Fibroblast of lung (primary cell): ENCODE measurements around the gene DMWD. TPM values are rescaled to one million over a fixed set of nuclear protein-coding genes. Genes with fewer than 3 reads are reported as not detected.

ENCODE experiments used
- DNase-seq, 2 donors: peaks; one replicate each; pipeline versions ENCODE4 v3.0.0 to v3.0.0-alpha.2; 2010; ENCODE audit warnings: low read depth in 2 of 2
- H2AFZ ChIP-seq: 2 replicates; pipeline ENCODE4 v1.5.1; 2012; ENCODE audit warnings: low read length, control low read depth, inconsistent platforms
- H3K27ac ChIP-seq: 2 replicates; pipeline ENCODE4 v1.5.1; 2011; ENCODE audit warnings: low read length, control low read depth; ENCODE audit not compliant: insufficient read depth
- H3K27me3 ChIP-seq: 2 replicates; pipeline ENCODE4 v1.5.1; 2011; ENCODE audit warnings: mild to moderate bottlenecking, low read length; ENCODE audit not compliant: control insufficient read depth, insufficient read depth
- H3K36me3 ChIP-seq: 2 replicates; pipeline ENCODE4 v1.5.1; 2011; ENCODE audit warnings: low read length; ENCODE audit not compliant: control insufficient read depth, insufficient read depth
- H3K4me1 ChIP-seq: 2 replicates; pipeline ENCODE4 v1.5.1; 2011; ENCODE audit warnings: low read length; ENCODE audit not compliant: control insufficient read depth, insufficient read depth; ENCODE audit errors: extremely low read depth
- H3K4me2 ChIP-seq: 2 replicates; pipeline ENCODE4 v1.5.1; 2011; ENCODE audit warnings: low read length, control low read depth; ENCODE audit not compliant: insufficient read depth; ENCODE audit errors: extremely low read depth
- H3K4me3 ChIP-seq, 4 experiments: fragments of 200-600 bp in 1 of 4; sonication (generic) in 1 of 4; replicated peaks in 1 of 4; 2 replicates each; pipeline ENCODE4 v1.5.1; 2011 to 2016; ENCODE audit warnings: low read length in 4 of 4, low read depth in 3 of 4, mild to moderate bottlenecking in 3 of 4, control low read depth in 2 of 4, inconsistent platforms in 1 of 4, mixed read lengths in 1 of 4; ENCODE audit not compliant: insufficient read depth in 1 of 4; ENCODE audit errors: control extremely low read depth in 1 of 4
- H3K79me2 ChIP-seq: 2 replicates; pipeline ENCODE4 v1.5.1; 2012; ENCODE audit warnings: mild to moderate bottlenecking, low read length, inconsistent platforms; ENCODE audit not compliant: control insufficient read depth, insufficient read depth
- H3K9ac ChIP-seq: 2 replicates; pipeline ENCODE4 v1.5.1; 2011; ENCODE audit warnings: mild to moderate bottlenecking, low read length, control low read depth; ENCODE audit not compliant: insufficient read depth
- H3K9me3 ChIP-seq: 2 replicates; pipeline ENCODE4 v1.5.1; 2012; ENCODE audit warnings: low read depth, low read length; ENCODE audit not compliant: control insufficient read depth, insufficient read depth
- H4K20me1 ChIP-seq: 2 replicates; pipeline ENCODE4 v1.5.1; 2011; ENCODE audit warnings: low read length; ENCODE audit not compliant: control insufficient read depth, insufficient read depth; ENCODE audit errors: extremely low read depth
- EZH2 ChIP-seq: IDR thresholded peaks from 2 replicates; pipeline ENCODE4 v1.5.1; 2012; ENCODE audit warnings: low read length, control low read depth, mild to moderate bottlenecking; ENCODE audit errors: missing control alignments
- polyA plus RNA-seq, 2 donors: library from polyadenylated mRNA; depleted of rRNA in 1 of 2; stranded (reverse) in 1 of 2; unstranded in 1 of 2; fragments of >200 nt; gene quantifications; 2 replicates each; pipeline ENCODE4 v1.2.1, GENCODE V29; 2011 to 2012; ENCODE audit warnings: missing spikeins in 1 of 2
- total RNA-seq: library from RNA; depleted of rRNA; stranded (reverse); fragments of >200 nt; gene quantifications from 2 replicates; pipeline ENCODE4 v1.2.1, GENCODE V29; 2014
- TF ChIP-seq, protein P1 (sequence below), 2 donors: IDR thresholded peaks in 1 of 2; conservative IDR thresholded peaks in 1 of 2; 1 replicate in 1 of 2; 2 replicates in 1 of 2; pipeline ENCODE4 v1.5.1; 2011 to 2012; ENCODE audit warnings: low read length in 2 of 2, control low read depth in 1 of 2, inconsistent platforms in 1 of 2, low read depth in 1 of 2, mild to moderate bottlenecking in 1 of 2

Gene DMWD
- total and polyA plus RNA-seq, 2 donors (not counting 1 experiment from before 2014, with no cell fraction given), result 18.1 to 33.5 TPM

DNA sequence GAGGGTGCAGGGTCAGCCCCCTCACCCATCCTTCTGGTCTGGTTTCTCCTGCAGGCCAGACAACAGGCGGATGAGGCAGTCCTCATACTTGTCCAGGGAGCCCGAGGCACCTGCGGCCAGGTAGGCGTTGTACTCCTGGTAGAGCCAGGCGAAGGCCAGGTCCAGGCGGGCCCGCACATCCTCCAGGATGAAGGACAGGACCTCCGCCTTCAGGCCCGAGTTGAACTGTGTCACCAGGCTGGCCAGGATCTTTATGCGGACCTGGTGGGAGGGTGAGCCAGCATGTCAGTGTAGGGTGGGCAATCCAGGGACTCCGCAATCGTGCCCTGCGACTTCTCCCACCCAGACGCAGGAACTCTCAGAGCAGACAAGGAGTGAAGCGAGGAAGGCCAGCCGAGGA is 36.3 kb upstream of the DMWD start:
- Histone ChIP-seq H3K4me1 (no peaks in the 10 kb centered on the region), H3K27me3 (no peaks in the 10 kb centered on the region), H3K9me3 (no peaks in the 10 kb centered on the region), H4K20me1 (no peaks in the 10 kb centered on the region), H3K27ac (no peak overlapping the region), H3K4me3 (no peak overlapping the region), H3K36me3 (peaks cover 36% of the 10 kb centered on the region), H3K4me2 (no peak overlapping the region), H2AFZ (no peak overlapping the region), H3K79me2 (no peaks in the 10 kb centered on the region), H3K9ac (no peak overlapping the region)
- TF ChIP-seq, protein P1, sequence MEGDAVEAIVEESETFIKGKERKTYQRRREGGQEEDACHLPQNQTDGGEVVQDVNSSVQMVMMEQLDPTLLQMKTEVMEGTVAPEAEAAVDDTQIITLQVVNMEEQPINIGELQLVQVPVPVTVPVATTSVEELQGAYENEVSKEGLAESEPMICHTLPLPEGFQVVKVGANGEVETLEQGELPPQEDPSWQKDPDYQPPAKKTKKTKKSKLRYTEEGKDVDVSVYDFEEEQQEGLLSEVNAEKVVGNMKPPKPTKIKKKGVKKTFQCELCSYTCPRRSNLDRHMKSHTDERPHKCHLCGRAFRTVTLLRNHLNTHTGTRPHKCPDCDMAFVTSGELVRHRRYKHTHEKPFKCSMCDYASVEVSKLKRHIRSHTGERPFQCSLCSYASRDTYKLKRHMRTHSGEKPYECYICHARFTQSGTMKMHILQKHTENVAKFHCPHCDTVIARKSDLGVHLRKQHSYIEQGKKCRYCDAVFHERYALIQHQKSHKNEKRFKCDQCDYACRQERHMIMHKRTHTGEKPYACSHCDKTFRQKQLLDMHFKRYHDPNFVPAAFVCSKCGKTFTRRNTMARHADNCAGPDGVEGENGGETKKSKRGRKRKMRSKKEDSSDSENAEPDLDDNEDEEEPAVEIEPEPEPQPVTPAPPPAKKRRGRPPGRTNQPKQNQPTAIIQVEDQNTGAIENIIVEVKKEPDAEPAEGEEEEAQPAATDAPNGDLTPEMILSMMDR (conservative IDR thresholded peaks at IDR 0.05 in 1 of 2, IDR thresholded peaks at IDR 0.05 in 1 of 2; ENCODE audit: low read depth in 1 of 2, low read length in 2 of 2), result no peak
- TF ChIP-seq EZH2, result no peak
- no peak for DNase-seq

DNA sequence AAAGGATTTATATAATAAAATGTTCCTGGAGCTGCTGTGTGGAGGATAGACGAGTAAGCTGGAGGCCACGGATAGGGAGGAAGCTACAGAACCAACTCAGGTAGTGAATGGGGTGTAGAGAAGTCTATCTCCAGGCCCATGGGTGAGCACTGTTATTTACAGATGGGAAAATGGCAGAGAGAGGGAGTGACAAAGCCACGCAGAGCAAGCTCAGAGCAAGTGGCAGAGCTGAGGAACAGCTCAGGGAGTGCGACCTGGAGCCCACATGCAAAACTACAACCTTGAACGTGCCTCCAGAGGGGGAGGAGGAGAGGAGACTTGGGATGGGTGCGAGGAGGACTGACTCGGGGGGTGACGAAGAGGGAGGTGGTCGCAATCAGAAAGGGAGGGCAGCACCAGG is 35.9 kb upstream of the DMWD start:
- Histone ChIP-seq H3K27me3 (no peaks in the 10 kb centered on the region), H3K27ac (no peak overlapping the region), H3K4me3 (no peak overlapping the region), H3K4me2 (no peak overlapping the region), H3K4me1 (no peaks in the 10 kb centered on the region), H3K36me3 (peaks cover 36% of the 10 kb centered on the region), H3K79me2 (no peaks in the 10 kb centered on the region), H3K9ac (no peak overlapping the region), H2AFZ (no peak overlapping the region), H4K20me1 (no peaks in the 10 kb centered on the region), H3K9me3 (no peaks in the 10 kb centered on the region)
- no peak for TF ChIP-seq EZH2
- TF ChIP-seq, protein P1 (conservative IDR thresholded peaks at IDR 0.05 in 1 of 2, IDR thresholded peaks at IDR 0.05 in 1 of 2; ENCODE audit: low read depth in 1 of 2, low read length in 2 of 2), result no peak
- no peak for DNase-seq

DNA sequence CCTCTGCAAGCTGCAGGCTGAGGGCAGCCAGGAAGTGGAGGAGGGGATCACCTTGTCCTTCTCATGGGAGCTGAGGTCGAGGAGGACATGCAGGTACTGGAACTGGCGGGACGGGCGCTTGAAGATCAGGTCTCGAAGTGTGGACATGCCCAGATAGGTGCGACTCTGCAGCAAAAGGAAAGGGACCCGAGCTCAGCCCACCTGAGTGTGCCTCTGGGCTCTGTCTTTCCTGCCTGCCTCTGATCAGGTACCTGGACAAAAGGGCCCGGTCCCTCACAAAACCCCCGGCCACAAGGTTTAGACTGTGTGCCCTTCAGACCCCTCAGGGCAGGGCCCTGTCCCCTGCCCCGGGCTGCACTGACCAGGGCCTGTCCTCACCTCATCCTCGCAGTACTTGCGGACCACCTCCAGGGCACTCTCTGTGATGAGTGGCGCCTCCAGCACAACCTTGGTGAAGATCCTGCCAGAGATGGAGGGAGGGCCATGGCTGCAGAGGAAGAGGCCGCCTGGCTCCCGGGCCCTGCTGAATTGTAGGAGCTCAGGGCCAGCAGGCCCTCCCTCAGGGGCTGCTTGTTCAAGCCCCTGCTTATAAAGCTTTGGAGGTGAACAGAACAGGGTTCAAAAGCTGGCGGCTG is 34.9 kb upstream of the DMWD start:
- no peak for DNase-seq
- Histone ChIP-seq H3K36me3 (peaks cover 43% of the 10 kb centered on the region), H2AFZ (no peak overlapping the region), H3K4me1 (no peaks in the 10 kb centered on the region), H3K9ac (no peak overlapping the region), H3K9me3 (no peaks in the 10 kb centered on the region), H3K4me2 (no peak overlapping the region), H4K20me1 (no peaks in the 10 kb centered on the region), H3K4me3 (no peak overlapping the region), H3K27me3 (no peaks in the 10 kb centered on the region), H3K79me2 (no peaks in the 10 kb centered on the region), H3K27ac (no peak overlapping the region)
- no peak for TF ChIP-seq EZH2
- TF ChIP-seq, protein P1 (conservative IDR thresholded peaks at IDR 0.05 in 1 of 2, IDR thresholded peaks at IDR 0.05 in 1 of 2; ENCODE audit: low read depth in 1 of 2, low read length in 2 of 2), result no peak
